SK-MEL-5 (cell line): ENCODE data around the gene MAP2K3. TPM values are rescaled to one million over a fixed set of nuclear protein-coding genes. Genes with fewer than 3 reads are reported as not detected.
A peak's percentile ranks its signal among the peaks of the same experiment; 100 is the strongest.

Experiments used
- DNase-seq: peaks from one replicate; pipeline ENCODE4 v3.0.0-alpha.2; 2016; ENCODE audit warnings: low read depth, low spot score
- in situ Hi-C: cut with HindIII; loops from 2 replicates; pipeline ENCODE4 v1.10.0; 2016; ENCODE audit warnings: low sequenced_read_pairs, high pct_unique_total_duplicates, low pct_unique_long_range_greater_than_20kb
- total RNA-seq: library from RNA; depleted of rRNA; stranded (reverse); fragments of >200 nt; shearing (Covaris generic); gene quantifications from 2 replicates; pipeline ENCODE4 v1.2.3, GENCODE V29; 2014

MAP2K3 gene
- total RNA-seq, 1 experiment from 2014 or later: 28.7 TPM

DNA sequence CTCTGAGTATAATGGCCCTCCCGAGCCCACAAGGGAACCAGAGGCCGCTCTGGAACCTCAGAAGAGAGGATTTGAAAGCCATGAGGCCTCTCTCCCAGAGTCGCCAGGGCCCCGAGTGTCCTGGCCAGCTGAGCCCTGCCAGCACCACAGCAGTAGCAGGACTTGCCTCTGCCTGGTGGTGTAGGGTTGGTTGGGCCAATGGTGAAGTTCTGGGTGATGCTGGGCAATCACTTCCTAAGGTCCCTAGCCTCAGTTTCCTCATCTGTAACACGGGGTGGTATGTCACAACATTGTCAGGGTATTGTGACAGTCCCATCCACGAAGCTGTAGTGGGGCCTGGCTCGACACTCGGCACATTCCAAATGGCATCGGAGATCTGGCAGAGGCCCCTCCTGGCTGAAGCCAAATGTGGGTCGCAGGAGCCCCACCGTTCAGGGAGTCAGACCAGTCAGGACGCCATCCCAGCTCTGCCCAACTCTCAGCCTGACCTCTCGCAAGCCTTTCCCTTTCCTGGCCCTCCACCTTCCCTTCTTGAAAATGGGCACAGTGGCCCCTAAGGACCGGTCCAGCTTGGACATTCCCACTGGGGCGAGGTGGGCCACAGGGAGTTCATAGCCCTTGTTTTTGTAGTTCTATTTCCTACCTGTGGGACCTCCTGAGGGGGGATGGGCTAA, 33.0 kb upstream of the MAP2K3 start:
- DNase-seq: no peak
- in situ Hi-C loops: no loop called here

DNA sequence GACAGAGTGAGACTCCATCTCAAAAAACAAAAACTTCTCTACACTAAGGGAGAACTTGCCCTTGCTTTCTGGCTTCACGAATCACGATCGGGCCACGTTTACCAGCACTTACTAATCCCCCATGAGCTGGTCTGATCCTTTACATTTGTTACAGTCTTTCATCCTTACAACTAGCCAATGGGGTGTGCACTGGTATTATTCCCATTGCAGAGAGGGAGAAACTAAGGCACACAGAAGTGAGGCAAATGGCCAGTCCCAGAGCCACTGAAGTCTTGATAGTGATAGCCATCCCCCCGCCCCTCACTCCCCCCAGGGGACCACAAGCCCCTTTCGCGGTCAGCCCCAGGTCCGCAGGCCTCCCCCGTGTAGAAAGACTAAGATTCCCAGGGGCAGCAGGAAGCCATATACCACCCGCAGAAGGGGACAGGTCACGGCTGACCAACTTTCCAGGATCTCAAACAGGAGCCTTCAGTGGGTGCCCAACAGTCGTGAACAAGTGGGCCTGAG, 32.2 kb upstream of the MAP2K3 start:
- in situ Hi-C loops: no loop called here
- DNase-seq: no peak

DNA sequence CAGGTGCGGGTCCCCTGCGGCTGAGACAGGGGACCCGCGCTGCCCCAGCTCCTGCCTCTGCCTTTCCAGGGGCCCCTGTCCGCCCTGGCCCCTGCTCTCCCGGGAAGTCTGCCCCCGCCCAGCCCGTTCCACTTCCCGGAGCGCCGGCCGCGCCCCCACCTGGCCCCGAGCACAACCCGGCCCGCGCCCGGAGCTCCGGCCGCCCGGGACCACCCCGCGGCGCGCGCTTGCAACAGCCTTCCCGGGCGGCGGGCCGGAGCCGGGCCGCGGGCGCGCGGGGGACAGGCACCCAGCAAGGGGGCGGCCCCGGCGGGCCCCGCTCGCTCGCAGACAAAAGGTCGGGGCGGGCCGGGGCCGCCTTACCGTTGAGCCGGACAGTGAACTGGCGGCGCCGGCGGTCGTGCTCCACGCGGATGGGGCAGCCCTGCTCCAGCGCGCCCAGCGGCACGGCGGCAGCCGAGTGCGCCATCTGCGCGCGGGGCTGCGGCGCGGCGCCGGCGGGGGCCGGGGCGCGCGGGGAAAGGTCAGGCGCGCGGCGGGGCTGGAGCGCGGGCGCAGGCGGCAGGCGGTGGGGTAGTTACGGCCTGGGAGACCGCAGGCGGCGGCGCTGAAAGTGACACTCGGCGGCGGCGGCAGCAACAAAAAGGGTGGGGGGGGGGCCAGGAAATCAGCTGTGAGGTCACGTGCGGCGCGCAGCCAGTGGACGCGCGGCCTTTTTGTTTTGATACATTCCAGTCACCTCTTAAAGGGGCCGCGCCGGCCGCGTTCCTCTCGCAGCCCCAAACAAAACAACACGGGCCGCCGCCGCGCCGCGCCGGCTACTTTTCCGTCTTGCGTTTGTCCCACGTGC, 31.5 kb upstream of the MAP2K3 start, which contains the start of gene NATD1:
Gene NATD1, minus strand, starts transcription at position 615 of the 850 bp plus-strand sequence. Its CDS starts 146 bp downstream, at position 469.
- in situ Hi-C loops: no loop called here
- peak; percentile 80 for DNase-seq

DNA sequence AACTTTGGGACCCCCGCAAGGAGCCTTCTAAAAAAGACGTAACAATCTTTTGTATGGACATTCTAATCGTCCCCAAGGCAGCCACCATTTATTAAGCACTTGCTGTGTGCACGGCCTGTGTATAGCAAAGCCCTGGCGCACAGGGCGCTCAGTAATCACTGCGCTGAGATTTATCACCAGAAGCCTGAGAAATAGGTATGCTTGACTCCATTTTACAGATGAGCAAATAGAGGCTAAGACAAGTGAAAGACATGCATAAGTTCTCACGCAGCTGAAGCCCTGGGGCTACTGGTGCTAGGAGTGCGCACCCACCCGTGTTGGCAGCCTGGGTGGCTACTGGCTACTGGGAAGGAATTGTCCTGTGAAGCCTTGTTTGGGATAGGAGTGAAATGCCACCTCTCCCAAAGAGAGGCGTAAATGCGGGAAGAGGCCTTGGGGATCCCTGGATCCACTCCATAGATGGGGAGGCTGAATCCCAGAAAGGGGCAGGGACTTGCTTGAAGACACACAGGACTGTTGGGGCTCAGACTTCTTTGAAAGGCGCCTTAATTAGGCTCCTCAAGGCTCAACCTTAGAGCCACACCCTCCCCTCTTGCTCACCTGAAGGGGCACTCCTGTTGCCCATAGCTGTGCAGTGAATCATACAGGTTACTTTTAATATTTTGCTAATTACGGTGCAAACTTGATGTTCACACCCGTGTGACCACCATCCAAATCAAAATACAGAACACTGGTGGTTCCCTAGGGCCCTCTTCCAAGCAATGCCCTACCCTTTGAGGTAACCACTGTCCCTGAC, 30.7 kb upstream of the MAP2K3 start:
- no peak for DNase-seq
- in situ Hi-C loops: no loop called here

GRCh38 chr17:21258593-21258992, 25.9 kb upstream of the MAP2K3 start:
- in situ Hi-C loops: no loop called here
- DNase-seq: no peak

GRCh38 chr17:21262259-21262993, 22.1 kb upstream of the MAP2K3 start:
- no peak for DNase-seq
- in situ Hi-C loops: no loop called here

DNA sequence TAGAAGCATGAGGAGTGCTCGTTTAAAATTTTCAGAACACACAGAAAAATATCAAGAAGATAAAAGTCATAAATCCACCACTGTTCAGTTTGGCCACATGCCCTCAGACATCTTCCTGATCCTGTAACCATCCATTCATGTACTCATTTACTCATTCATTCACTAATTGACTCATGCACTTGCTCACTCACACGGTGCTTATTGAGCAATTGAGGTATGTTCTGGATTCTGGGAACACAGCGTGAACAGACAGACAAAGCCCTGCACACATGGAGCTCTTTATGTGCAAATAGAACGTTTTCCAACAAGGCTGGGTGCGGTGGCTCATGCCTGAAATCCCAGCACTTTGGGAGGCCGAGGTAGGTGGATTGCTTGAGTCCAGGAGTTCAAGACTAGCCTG, 21.1 kb upstream of the MAP2K3 start:
- peak; percentile 15 for DNase-seq
- in situ Hi-C loops: no loop called here

DNA sequence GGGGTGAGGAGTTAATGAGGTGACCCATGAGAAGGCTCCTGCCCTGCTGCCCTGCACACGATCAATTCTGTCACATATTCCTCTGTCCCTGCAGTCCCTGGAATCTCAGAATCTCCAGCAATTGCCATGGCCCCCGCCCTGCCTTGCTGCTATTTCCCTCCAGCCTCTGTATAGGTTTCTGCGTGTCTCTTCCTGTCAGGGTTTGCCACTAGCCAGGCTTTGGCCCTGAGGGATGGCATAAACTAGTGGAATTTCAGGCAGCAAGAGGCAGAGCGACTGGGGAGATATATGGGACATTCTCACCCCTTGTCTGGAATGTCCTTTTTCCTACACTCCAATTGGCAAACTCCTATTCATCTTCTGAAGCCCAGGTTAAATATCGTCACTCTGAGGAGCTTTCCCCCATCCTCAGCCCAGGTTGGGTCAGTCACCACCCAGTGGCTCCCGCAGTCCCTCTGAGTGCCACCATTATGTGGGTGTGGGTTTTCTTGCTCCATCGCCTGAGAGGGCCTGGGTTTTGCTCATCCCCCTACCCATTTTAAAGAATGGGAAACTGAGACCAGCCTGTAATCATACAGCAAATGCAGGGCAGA, 15.8 kb upstream of the MAP2K3 start:
- in situ Hi-C loops: no loop called here
- DNase-seq: no peak

GRCh38 chr17:21269394-21269793, 15.1 kb upstream of the MAP2K3 start:
- DNase-seq: no peak
- in situ Hi-C loops: no loop called here

GRCh38 chr17:21271454-21272183, 12.9 kb upstream of the MAP2K3 start:
- DNase-seq: no peak
- in situ Hi-C loops: no loop called here

DNA sequence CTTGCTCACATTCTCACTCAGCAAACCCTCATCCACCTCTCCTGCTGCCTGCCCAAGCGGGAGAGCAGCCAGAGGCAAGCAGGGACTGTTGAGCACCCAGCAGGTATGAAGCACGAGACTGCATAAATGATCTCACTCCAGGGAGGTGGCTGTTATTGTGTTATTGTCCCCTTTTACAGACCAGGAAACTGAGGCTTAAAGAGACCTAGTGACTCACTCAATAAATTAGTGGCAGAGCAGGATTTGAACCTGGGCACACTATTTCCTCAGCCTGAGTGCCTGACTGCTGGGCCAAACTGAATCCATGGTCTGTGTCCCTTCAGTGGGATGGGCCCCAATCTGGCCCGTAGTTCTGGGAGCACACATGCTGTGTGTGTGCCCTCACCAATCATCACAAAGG, 12.3 kb upstream of the MAP2K3 start:
- in situ Hi-C loops: no loop called here
- DNase-seq: no peak

DNA sequence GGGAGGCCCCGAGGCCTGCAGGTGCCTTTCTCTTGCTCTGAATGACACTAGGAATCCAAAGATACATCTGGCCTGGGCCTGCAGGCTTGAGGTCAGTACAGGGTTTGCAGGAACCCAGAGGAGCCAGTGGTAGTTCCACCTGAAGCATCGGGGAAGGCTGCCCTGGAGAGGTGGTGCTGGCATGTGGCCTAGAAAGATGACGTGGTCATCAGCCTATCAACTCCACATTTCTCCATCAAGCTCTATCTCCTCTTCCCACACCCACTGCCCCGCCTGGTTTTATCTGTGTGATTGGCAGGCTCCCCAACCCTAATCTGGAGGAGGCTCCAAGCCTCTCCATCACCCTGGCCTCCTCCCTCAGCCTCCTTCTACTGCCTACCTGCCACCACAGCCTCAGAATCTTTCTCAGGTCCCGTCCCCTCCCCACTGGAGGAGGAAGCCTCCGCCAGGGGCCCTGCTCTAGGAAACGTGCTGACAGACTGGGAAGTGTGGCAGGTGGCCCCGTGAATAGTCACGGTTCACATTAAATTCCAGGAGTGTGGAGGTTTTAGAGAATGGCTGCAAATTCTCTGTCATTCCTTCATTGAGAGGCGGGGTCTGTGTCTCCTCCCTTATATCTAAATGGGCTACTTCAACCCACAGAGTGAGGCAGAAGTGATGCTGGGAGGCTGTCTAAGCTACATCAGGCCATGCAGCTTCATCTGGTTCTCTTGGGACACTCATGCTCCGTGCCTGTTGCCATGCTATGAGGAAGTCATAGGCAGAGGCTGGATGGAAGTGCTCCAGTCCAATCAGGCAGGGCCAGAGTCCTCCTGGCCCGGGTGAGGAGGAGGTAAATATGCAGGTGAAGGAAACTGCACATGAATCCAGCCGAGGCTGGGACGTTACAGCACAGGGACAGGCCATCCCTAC, 11.4 kb upstream of the MAP2K3 start:
- in situ Hi-C loops: no loop called here

GRCh38 chr17:21275047-21275578, 9.4 kb upstream of the MAP2K3 start:
- DNase-seq: no peak
- in situ Hi-C loops: no loop called here

More for the DNA sequence above, 11.4 kb upstream of the MAP2K3 start:
- no peak for DNase-seq

- in situ Hi-C loops: no loop called here
- DNase-seq: peak; percentile 81
These were observed 8.8 kb upstream of the MAP2K3 start for GRCh38 chr17:21275579-21276263.

DNA sequence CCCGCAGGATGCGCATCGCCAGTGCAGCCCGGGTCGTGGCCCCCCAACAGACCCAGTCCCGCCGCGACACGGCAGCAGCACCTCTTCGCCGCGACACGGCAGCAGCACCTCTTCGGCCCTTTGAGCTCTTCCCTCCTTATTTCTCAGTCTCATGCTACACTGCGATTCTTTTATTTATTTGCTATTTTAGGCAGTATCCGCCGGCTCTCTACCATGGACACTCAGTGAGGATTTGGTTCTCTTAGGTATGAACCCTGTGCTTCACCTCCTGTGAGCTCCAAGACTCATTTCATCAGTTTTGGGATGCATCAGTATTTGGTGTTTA, 8.3 kb upstream of the MAP2K3 start:
- DNase-seq: no peak
- in situ Hi-C loops: no loop called here
